GM18870 (cell line): ENCODE measurements around the gene PTPRR.

ENCODE experiments used
- ATAC-seq: cut with Tn5 transposase; IDR thresholded peaks from one replicate; pipeline ENCODE4 v1.9.1; 2021; ENCODE audit warnings: moderate library complexity; ENCODE audit not compliant: unreplicated experiment

Gene PTPRR

DNA sequence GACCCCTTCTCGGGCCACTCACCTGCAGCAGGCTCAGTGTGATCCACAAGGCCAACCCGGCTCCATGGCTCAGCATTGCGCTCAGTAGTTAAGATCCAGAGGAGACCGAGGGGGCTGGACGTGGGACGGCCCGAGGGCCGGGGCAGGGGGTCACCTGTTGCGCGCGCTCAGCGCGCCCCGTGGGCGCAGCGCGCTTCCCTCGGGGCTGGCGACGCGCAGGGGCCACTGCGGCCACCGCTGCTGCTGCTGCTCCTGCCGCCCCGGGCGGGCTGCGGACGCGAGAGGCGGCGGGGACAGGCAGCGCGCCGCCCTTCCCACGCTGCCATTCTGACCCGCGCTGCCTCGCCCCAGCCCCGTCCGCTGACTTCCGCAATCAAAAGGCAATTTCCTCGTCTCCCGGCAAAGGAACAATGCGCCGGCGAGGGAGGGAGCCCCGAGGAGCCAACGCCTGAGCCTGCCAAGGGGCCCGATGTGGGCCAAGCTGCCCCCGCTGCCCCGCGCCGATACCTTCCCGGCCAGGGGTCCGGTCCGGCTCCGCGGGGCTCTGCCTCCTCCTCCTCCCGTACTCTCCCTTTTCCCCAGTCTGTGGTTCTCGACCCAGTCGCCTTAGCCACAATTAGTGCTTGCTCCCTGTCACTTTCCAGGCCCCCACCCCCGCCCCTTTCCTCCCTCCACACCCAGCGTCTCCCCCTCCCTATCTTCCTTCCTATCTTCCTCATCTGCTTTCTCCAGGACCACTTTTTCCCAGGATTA is 310.6 kb downstream of the PTPRR start:
- no peak for ATAC-seq

DNA sequence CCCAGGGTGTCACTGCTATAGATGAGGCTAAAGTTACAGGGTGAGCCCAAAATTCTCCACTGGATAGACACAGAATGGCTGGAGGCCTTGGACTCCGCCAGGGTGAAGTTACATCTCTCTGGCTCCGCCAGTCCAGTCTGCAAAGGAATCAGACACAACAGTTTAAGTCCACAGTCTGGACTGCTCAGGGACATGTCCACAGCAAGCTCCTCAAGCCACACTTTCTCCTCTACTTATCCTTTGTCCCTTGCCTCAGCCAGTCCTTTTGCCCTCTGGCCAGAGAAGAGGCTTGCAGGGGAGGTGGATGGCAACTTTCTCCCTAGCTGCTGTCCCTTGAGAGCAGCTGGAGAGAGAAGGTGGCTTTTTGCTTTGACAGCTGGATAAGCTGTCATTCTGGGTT is 311.3 kb downstream of the PTPRR start:
- ATAC-seq, result no peak

DNA sequence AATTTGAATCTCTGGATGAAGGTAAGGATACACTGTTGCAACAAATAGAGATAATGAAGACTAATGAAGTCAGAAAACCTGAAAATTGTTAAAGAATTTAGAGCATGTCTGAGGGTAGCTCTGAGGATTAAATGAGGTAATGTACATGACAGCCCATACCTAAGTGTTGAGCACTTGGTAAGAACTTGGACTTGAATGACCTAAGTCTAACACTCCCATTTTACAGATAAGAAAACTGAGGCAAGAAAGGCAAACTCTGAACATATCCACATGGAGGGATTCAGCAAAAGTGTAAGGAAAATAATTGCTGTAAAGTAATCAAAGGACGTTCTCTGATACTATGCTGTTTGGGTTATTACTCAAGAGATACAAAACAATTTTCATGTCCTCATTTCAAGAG is 312.4 kb downstream of the PTPRR start:
- ATAC-seq, result no peak

DNA sequence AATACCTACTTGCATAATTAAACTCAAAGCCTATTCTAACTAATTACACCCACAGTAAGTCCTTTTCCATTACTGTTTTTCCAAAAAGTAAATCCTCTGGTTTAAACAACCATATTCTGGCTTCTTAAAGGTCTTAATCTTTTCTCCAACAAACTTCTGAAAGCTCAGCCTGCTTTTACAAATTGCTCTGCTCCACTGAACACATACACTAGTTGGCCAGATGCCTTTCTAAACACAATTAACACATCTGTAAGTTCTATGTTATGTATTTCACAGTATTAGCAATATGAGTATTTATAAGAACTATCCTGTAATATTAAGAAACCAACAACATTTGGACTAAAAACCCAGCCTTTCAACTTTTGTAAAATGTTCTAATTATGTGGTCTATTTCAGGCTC is 313.4 kb downstream of the PTPRR start:
- no peak for ATAC-seq

DNA sequence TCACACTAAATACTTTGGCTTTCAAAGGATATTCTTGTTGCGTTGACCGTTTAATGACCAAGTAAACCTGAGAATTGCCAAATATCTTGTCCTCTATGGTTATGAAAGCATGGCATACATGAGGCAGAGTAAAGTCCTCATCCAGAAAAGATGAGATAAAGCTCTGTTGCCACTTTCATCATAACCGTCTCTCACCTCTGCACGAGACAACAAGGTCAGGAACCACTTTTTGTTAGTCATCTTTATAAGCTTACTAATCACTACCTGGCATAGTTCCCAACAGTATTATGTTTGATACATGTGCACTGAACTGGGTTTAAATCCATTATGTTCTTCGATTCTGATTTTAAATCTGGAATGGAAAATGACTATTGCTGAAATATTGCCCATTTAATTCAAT is 314.6 kb downstream of the PTPRR start:
- ATAC-seq, result no peak

DNA sequence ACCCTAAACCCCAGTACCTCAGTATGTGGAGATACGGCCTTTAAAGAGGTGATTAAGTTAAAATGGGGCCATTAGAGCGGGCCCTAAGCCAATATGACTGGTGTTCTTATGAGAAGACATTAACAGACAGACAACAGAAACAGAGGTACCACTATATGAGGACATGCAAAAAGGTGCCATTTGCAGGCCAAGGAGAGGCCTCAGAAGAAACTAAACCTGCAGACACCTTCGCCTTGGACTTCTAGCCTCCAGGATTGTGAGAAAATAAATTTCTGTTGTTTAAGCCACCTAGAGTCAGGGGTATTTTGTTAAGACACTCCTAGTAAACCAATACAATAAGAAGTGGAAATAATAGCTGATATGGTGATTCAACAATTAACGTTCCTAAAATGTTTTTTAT is 315.9 kb downstream of the PTPRR start:
- no peak for ATAC-seq

DNA sequence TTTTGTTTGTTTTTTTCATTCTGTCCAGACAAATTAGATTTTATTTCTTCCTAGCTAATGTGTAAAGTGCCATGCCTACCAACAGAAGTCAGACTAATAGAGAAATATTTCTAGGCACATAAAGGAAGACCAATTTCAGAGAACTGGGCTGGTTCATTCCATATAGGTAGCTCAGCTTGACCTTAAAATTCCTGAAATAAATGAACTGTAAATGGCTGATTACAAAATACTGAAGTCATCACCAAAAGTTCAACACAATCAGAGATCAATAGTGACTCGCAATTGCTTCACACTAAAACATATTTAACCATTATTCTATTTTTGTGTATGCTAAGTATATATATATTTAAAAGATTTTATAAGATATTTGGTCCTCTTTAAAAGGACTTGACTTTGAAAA is 317.5 kb downstream of the PTPRR start:
- ATAC-seq, result no peak

DNA sequence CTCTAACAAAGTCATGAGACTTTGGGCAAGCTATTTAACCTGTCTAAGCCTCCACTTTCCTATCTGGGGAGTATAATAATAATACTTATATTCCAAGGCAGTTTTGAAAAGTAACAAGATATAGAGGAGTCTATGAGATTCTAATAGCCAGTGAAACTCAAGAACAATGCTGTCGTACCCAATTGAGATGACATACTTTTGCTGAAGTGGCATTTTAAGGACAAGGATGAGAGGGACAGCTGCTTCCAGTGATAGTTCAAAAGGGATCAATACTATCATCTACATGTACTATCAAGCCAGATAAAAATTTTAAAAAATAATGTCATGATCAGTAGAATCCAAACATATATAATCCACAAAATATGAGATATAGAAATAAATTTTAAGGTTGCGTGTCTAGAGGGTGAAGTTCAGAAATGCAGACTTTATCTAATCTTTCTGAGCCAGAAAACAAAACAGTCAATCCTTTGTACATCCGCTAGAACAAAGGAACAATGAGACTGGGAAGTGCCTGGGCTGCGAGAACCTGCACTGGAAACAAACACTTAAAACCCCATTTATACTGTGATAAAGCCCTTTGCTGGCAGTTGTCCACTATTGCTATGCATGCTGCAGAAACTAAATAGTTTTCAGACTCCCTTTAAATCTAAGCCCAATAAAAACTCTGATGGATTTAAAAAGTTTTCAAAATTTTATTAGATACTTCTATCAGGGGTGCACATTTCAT is 321.9 kb downstream of the PTPRR start:
- no peak for ATAC-seq

DNA sequence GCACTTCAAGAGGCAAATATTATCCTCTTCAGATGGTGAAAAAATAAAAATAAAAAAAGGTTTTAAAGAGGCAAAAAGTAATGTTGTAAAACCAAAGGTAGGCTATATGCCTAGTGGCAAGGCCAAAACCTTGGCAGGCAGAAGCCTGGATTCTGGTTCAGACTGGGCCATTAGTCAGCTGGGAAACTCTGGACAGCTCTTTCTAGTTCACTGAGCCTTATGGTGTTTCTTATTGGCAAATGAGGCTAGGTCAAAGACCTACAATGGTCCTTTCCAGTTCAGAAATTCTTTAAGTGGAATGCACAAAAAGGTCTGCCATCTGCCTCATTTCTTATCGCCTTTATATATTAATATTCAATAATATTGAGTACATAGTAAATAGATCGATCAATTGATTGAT is 327.9 kb downstream of the PTPRR start:
- no peak for ATAC-seq

DNA sequence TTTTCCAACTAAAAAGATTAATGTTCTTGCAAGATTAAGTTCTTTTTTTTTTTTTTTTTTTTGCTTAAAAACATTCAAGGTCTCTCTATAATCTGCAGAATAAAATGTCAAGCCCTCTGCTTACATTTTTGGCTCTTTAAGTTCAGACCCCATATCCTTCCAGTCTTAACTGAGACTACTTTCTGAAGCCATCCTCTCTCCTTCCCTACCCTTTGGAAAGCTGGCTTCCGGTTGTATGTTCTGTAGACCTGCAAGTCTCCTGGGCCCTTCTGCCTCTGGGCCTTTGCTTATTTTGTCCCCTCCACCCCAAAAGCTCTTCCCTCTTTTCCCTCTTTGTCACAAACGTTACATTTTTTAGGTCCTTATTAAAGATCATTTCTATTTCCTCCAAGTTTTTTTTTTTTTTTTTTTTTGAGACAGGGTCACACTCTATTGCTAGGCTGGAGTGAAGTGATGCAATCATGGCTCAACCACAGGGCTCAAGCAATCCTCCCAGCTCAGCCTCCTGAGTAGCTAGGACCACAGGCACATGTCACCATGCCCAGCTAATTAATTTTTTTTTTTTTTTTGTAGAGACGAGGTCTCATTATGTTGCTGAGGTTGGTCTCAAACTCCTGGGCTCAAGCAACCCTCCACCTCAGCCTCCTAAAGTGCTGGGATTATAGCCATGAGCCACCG is 329.9 kb downstream of the PTPRR start:
- no peak for ATAC-seq

DNA sequence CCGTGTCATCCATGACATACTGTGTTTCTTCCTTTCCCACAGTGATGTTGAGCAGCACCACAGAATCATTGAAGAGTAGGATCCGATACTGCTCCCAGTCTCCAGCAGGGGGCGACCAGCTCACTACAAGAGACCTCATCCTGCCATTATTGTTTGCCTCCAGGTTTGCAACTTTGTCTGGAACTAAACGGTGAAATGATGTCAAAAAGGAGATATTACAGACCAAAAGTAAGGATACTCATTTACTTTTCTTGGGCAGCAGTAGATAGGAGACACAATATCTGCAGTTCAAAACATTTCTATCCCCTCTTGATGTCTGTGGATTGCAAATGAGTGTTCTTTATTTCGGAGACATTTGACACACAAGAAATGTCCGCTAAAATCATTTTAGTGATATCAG is 330.5 kb downstream of the PTPRR start:
- ATAC-seq, result peak; percentile 92
